Glutamatergic neuron (in vitro differentiated cells): ENCODE data around the gene MAP3K2. TPM values are rescaled to one million over a fixed set of nuclear protein-coding genes. Genes with fewer than 3 reads are reported as not detected.

Source experiments
- DNase-seq: peaks from one replicate; pipeline ENCODE4 v3.0.0; 2022
- H3K27ac Mint-ChIP-seq: one replicate; pipeline ENCODE4 v1.8.0; 2020; ENCODE audit warnings: mild to moderate bottlenecking, mixed read lengths, inconsistent platforms; ENCODE audit not compliant: unreplicated experiment
- H3K27me3 Mint-ChIP-seq: one replicate; pipeline ENCODE4 v1.8.0; 2020; ENCODE audit warnings: mild to moderate bottlenecking, moderate library complexity, mixed read lengths, inconsistent platforms; ENCODE audit not compliant: unreplicated experiment
- H3K36me3 Mint-ChIP-seq: one replicate; pipeline ENCODE4 v1.8.0; 2020; ENCODE audit warnings: mild to moderate bottlenecking, mixed read lengths, inconsistent platforms; ENCODE audit not compliant: unreplicated experiment
- H3K4me1 Mint-ChIP-seq: one replicate; pipeline ENCODE4 v1.8.0; 2020; ENCODE audit warnings: mild to moderate bottlenecking, low read depth, mixed read lengths, inconsistent platforms; ENCODE audit not compliant: unreplicated experiment
- H3K4me3 Mint-ChIP-seq: one replicate; pipeline ENCODE4 v1.8.0; 2020; ENCODE audit warnings: mild to moderate bottlenecking, mixed read lengths, inconsistent platforms; ENCODE audit not compliant: unreplicated experiment
- H3K9me3 Mint-ChIP-seq: one replicate; pipeline ENCODE4 v1.8.0; 2020; ENCODE audit warnings: mild to moderate bottlenecking, moderate library complexity, mixed read lengths, inconsistent platforms; ENCODE audit not compliant: unreplicated experiment
- CTCF ChIP-seq: fragments of 200-600 bp; sonication (generic); IDR thresholded peaks from one replicate; pipeline ENCODE4 v1.5.0; 2021; ENCODE audit not compliant: partially characterized antibody, unreplicated experiment
- total RNA-seq: library from RNA; stranded (reverse); fragmentation: NEBNext Ultra II Directional; extraction: Animal tissue kit (Norgen Biotek cat#: 25700); gene quantifications from one replicate; pipeline ENCODE4 v1.2.1, GENCODE V29; 2021; ENCODE audit not compliant: unreplicated experiment

Gene MAP3K2
- total RNA-seq, 1 donor from 2014 or later, result 42.7 TPM

- no peak for DNase-seq
- Mint-ChIP-seq H3K27ac (no peak overlapping the region), H3K4me1 (peaks cover 2% of the 10 kb centered on the region), H3K27me3 (peaks cover 23% of the 10 kb centered on the region), H3K36me3 (peaks cover 4% of the 10 kb centered on the region), H3K9me3 (peaks cover 9% of the 10 kb centered on the region), H3K4me3 (no peak overlapping the region)
- no peak for TF ChIP-seq CTCF
Observed at GRCh38 chr2:127420039-127420864, 32.5 kb upstream of the MAP3K2 start.

GRCh38 chr2:127419448-127420038 is 31.8 kb upstream of the MAP3K2 start:
- DNase-seq, result no peak
- H3K27me3 Mint-ChIP-seq, result peaks cover 21% of the 10 kb centered on the region
- H3K4me1 Mint-ChIP-seq, result peaks cover 2% of the 10 kb centered on the region
- H3K27ac Mint-ChIP-seq, result no peak overlapping the region
- H3K4me3 Mint-ChIP-seq, result no peak overlapping the region
- peaks cover 9% of the 10 kb centered on the region for H3K9me3 Mint-ChIP-seq
- peaks cover 4% of the 10 kb centered on the region for H3K36me3 Mint-ChIP-seq
- TF ChIP-seq CTCF, result no peak

GRCh38 chr2:127419112-127419430 is 31.3 kb upstream of the MAP3K2 start:
- peaks cover 2% of the 10 kb centered on the region for H3K4me1 Mint-ChIP-seq
- peaks cover 21% of the 10 kb centered on the region for H3K27me3 Mint-ChIP-seq
- H3K27ac Mint-ChIP-seq, result no peak overlapping the region

GRCh38 chr2:127418300-127419111 is 30.7 kb upstream of the MAP3K2 start, which contains the start of gene PROC:
TSS of gene PROC (plus strand) at chr2:127418427. CDS start at chr2:127419943, 1,516 bp downstream.
- Mint-ChIP-seq H3K9me3 (peaks cover 7% of the 10 kb centered on the region), H3K36me3 (no peaks in the 10 kb centered on the region), H3K4me3 (no peak within 1 kb of the TSS), H3K4me1 (peaks cover 2% of the 10 kb centered on the region), H3K27ac (no peak within 1 kb of the TSS), H3K27me3 (peaks cover 16% of the 10 kb centered on the region)
- no peak for TF ChIP-seq CTCF
- DNase-seq, result no peak

More at GRCh38 chr2:127419112-127419430, 31.3 kb upstream of the MAP3K2 start:
- TF ChIP-seq CTCF, result no peak
- Mint-ChIP-seq H3K36me3 (peaks cover 4% of the 10 kb centered on the region), H3K9me3 (peaks cover 9% of the 10 kb centered on the region), H3K4me3 (no peak overlapping the region)
- no peak for DNase-seq
